ENCODE measurements around the gene DIO1.
A peak's percentile ranks its signal among the peaks of the same experiment; 100 is the strongest.
"Not testable (repeated sequence)": the region's sequence is repeated elsewhere in the genome, so short reads cannot be mapped to it uniquely, and the experiment has no call there.

Gene DIO1

DNA sequence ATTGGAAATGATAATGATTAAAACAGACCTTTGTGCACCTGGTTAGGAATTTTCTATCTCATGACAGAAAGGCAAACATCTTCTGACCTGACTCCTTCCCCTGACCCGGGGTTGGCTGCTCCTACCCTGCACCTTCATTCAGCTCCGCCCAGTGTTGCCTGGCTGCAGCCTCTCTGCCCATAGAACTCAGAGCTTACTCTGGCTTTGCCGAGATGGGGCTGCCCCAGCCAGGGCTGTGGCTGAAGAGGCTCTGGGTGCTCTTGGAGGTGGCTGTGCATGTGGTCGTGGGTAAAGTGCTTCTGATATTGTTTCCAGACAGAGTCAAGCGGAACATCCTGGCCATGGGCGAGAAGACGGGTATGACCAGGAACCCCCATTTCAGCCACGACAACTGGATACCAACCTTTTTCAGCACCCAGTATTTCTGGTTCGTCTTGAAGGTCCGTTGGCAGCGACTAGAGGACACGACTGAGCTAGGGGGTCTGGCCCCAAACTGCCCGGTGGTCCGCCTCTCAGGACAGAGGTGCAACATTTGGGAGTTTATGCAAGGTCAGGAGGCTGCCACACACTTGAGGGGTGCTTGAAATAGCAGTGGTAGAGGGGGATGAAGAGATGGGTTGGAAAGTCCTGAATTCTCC lies at the start of gene DIO1:
DIO1 (plus strand) TSS at position 189 of the 638 bp plus-strand sequence; CDS start at position 213, 24 bp downstream.
- no peak for DNase-seq

DNA sequence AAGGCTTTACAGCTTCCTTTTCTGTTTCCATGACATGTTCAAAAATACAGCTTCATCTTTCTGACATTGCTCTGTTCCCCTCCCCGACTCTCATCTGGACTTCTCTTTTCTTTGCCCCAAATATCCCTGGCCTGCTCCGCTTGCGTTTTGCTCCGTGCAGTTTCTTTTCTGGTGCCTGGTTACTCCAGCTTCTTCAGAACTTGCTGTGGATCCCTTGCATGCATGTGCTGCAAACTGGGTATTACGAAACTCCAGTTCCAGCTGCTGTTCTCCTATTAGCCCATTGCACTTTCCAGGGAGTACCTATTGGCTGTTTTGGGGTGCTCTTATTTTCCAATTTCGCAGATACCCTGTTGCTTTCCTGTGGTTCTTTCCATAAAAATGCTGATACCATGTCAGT lies 46.0 kb upstream of the DIO1 start:
- no peak for DNase-seq

DNA sequence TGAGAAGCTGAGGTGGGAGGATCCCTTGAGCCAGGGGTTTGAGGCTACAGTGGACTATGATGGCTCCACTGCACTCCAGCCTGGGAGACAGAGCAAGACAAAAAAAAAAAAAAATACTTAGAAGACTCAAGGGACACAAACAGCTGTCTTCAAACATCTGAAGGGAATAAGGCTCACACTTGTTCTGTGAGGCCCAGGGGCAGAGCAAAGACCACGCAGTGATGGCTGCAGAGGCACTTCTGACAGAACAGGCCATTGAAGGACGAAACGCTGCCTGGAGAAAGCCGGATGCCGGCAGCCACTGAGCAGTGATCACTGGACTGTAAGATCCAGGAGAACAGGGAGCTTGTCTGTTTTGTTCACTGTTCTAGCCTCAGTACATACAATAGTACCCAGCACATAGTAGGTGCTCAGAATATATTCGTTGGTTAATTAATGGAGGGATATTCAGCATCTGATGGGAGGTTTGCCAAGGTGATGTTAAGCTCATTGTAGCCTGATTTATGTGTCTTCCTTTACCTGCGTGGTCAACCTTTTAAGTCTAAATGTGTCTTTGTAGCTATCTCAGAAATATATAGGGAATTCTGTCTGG lies 43.8 kb upstream of the DIO1 start:
- DNase-seq: no peak

DNA sequence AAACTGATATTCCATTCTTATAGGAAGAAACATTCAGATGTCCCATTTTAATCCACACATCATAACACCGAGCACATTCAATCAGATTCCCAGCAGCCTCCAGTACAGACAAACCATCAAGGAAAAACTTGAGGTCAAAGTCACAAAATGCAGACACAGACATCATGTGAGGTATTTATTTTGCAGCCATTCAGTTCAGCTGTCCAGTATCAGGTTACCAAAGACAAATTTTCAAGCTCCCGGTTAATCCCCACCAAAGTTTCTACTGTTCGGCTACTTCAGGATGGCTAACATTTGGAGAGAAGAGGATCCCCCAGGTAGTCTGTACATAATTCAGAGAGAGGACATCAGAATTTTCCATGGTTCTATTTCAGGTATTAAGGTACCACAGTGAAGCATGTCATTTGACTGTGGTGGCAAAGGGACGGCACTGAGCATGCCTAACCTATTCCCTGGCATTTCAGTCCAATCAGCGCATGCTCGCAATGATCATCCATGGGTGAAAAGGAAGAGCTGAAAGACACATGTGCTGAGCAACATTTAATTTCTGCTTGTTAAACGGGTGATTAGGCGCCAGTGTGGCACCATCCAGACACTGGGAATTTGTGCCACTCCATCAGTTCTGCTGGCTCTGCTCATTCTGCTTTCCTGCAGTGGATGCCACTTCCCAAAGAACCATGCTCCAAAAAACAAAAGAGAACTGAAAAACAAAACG lies 42.3 kb upstream of the DIO1 start:
- DNase-seq: no peak

DNA sequence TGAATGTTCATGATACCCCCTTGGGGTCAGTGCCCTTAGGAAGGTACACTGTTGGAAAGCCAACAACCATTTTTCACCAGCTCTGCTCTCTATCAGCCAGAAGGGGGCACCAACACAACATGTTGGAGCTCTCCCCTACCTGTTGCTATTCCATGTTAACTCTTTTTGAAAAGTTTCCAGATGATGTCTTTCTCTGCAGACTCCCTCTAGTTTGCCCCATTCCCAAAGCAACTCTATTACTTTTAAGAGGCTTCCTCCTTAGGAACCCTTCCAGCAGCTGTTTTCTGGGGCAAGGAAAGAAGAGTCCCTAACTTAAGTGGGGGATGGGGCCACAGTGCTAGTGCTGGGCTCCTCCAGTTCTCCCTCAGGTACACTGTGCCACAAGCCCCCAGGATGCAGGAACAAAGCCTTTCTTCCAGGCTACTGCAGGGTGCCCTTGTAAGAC lies 33.0 kb upstream of the DIO1 start:
- DNase-seq: peak; percentile 58

DNA sequence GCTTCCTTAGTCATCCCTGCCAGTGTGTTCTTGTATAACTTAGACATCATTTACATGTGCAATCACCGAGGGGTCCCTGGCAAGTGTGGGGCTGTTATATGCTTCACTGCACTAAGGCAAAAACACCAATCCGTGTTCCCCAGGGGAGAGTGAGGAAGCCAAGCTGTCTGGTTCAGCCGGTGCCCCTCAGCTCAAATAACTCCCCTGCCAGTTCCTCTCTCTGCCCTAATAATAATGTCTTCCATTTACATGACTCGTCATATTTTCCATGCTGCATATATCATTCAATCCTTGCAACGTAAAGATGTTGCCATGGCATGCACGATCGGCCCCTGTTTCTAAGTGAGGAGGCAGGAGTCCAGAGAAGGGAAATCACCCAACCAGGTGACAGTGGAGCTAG lies 31.5 kb upstream of the DIO1 start:
- DNase-seq: no peak

DNA sequence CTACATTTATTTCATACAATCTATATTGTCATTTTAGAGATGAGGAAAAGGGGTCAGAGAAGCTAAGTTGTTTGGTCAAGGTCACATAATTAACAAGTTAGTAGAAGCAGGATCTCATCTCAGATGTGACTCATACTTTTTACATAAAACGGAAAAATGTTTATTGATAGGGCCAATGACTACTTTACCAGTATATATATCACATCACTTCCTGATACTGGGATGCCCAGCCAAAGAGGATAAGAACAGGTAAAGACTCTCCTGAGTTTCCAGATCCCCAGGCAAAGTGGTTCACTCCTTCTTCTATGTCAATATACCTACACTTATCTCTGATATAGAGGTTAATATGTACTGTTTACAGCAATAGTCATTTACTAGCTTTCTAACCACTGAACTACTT lies 25.4 kb upstream of the DIO1 start:
- DNase-seq: peak; percentile 13

DNA sequence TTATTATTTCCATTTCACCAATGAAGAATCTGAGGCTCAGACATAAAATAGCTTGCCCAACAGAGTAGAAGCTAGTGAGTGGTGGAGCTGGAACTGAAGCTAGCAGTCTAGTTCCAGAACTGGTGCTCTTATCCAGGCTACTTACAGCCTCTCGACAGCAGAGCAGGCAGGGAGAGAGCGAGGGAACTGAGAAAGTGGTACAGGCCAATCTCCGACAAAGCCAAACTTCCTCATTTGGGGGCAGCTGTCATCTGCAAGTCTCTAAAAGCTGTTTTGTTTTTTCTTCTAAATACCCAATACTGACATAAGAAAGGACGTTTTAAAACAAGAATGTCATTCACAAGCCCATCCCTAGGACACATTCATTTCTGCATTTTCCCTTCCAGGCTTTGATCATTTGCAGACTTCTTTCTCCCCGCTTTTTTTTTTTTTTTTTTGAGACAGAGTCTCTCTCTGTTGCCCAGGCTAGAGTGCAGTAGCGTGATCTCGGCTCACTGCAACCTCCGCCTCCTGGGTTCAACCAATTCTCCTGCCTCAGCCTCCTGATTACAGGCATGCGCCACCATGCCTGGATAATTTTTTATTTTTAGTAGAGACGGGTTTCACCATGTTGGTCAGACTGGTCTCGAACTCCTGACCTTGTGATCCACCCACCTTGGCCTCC lies 24.4 kb upstream of the DIO1 start:
- no peak for DNase-seq

DNA sequence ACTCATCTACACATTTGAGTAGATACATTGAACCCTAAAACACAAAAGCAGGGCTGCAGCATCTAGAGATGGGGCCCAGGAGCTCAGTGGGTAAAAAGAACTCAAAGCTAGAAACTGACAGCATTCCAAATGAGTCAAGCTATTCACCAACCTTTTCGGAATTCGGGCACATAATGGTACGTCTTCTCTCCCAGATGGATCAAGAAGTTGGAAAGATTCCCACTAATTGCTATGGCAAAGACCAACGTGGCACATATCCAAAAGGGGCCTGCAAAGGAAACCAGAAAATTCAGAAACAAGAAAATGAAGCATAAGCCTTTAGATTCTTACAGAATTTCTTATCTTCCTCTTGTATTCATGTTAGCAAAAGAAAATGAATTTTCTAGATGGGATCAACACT lies 22.8 kb upstream of the DIO1 start:
- DNase-seq: no peak

DNA sequence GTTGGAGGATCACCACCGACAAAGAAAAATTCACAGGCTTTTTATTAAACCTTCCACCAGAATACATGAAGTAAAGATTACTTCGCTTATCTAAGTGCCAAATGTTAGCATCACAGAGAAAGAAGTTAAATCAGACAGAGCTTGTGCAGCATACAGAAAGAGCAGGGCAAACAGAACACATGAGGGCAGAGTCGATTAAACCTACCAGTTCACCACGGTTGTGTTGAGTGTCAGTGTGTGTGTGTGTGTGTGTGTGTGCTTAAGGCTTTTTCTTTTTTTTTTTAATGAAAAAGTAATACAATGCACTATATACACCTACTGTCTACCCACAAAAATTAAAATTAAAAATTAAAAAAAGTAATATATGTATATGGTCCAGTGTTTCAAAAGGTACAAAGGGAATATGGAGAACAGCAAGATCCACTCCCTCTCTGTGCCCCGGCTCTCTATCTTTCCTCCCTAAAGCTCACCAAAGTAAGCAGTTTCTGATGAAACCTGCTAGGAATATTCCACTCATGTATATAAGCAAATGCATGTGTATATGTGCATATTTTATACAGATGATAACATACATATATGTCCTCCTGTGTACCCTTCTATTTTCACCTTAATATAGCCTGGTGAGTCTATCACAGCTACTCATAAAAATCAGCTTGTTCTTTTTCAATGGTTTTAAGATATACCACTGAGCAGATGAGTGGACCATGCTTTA lies 22.1 kb upstream of the DIO1 start:
- no peak for DNase-seq

DNA sequence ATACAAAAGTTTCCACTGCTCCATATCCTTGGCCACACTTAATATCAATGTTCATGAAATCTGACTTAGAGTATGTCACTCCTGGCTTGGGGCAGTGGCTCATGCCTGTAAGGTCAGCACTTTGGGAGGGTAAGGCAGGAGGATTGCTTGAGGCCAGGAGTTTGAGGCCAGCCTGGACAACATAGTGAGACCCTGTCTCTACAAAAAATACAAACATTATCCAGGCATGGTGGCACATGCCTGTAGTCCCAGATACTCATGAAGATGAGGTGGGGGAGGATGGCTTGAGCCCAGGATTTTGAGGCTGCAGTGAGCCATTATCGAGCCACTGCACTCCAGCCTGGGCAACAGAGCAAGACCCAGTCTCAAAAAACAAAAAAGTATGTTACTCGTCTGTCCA lies 18.8 kb upstream of the DIO1 start:
- DNase-seq: not testable (repeated sequence)

DNA sequence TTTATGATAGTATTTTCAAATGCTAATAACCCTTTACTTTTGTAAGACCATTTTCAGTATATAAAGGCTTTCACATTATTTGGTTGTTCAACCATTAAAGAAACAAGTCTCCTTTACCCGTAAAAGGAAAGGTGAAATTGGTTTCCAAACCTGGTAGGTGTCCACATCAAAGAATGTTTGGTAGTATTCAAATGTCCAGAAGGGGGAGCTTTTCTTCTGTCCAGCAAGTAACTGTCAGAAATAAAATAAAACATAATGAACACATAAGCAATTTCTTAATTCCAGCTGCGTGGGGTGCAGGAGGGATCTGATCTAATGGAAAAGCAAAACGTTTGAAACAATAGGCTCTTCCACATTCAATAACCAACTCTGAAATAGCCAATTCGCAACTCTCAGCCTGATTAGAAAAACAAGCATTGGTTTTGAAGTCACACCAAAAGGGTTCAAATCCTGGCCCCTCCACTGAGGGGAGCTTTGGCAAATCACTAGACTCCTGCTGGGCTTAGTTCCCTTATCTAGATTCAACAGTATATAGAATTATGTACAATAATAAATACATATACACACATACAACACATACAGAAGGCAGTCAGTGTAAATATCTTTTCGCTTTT lies 15.4 kb upstream of the DIO1 start:
- peak; percentile 44 for DNase-seq

DNA sequence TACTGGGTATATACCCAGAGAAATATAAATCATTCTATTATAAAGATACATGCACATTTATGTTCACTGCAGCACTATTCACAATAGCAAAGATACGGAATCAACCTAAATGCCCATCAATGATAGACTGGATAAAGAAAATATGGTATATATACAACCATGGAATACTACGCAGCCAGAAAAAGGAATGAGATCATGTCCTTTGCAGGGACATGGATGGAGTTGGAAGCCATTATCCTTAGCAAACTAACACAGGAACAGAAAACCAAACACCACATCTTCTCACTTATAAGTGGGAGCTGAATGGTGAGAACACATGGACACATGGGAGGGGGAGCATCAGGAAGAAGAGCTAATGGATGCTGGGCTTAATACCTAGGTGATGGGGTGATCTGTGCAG lies 12.1 kb upstream of the DIO1 start:
- not testable (repeated sequence) for DNase-seq

DNA sequence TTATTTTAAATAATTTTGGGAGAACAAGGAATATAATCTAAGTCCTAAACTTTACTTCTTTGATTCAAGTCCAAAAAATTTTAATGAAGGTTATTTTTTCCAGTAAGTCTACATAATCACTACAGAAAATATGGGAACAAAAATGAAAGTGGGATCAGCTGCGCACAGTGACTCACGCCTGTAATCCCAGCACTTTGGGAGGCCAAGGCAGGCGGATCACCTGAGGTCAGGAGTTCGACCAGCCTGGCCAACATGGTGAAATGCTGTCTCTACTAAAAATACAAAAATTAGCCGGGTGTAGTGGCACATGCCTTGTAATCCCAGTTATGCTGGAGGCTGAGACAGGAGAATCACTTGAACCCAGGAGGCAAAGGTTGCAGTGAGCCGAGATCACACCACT lies 10.4 kb upstream of the DIO1 start:
- not testable (repeated sequence) for DNase-seq

DNA sequence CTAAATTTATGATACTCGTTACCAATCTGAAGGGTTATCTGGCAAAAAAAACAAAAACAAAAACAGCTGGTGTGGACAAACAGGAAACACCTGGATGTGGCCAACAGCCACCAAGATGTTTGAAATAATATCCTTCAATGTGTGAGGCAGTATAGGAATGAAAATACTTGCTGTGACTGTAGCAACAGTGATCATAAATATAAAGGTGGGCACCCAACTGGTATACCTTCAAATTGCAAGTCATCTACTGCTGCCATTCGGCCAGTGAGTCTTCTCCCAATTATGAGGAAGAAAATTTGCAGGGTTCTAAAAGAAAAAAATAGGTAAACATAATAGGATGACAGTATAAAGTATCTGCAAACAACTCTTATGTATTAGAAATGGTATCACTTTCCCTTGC lies 5.3 kb upstream of the DIO1 start:
- no peak for DNase-seq

DNA sequence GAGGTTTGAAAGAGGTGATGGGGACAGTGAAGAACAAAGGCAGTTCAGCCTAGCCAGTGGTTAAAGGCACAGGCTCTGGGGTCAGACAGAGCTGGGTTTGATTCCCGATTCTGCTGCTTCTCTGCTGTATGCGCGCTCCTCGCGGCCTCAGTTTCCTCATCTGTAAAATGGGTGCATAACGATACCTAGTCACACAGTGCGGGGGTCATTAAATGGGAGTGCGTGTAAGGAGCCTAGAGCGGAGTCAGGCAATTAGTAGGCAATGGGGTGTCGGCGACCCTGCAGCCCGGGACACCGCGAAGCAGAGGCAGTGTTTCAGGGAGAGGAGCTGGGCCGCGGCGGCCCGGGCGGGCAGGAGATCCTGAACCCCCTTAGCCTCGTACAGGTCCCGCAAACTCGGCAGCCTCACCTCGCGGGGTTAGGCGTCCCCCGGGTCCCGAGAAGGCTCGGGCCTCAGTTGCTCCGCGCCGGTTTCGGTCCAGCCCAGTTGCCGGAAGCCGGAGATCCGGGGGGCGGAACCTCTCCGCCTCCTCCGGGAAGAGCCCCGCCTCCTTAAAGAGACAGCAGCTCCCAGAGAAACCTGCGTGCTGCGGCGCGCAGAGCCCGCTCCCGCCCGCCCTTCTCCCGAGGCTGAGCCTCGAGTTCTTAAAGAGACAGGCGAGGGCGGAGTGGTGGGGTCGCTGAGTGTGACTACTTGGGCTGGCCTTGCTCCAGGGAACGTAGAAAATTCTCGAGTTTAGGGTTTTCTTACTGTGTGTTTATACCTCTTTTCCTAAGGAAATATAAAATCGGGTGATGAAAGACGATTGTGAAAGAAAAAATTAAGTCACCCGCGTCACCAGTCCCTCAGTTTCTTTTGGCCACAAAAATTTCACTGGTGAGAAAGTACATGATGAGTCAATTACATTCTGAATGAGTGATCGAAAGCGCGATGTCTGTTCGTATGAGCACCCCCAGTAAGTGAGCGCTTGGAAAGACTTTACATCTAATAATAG lies 4.4 kb upstream of the DIO1 start, which contains the start of gene YIPF1:
YIPF1 (minus strand) TSS at position 494 of the 995 bp plus-strand sequence. CDS start 860 bp downstream, outside the sequence.
- DNase-seq: peak; percentile 92

DNA sequence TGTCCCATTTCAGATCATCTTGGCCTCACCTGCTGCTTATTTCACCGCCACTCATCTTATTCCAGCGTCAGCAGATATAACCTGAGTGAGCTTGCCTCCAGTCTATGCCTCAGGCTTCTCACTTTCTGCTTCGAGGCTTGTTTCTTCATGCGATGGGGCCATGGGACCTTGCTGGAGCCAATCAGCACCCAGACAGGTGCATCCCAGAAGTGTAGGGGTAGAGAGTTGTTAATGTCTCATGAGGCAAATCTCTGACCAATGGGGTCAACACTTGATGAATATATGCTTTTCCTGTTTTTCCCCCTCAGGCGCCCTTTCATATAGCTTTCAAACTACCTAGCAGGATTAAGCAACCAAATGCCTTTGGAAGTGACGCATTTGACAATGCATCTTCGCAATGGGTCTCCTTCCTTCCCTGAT lies 3.5 kb upstream of the DIO1 start:
- no peak for DNase-seq

DNA sequence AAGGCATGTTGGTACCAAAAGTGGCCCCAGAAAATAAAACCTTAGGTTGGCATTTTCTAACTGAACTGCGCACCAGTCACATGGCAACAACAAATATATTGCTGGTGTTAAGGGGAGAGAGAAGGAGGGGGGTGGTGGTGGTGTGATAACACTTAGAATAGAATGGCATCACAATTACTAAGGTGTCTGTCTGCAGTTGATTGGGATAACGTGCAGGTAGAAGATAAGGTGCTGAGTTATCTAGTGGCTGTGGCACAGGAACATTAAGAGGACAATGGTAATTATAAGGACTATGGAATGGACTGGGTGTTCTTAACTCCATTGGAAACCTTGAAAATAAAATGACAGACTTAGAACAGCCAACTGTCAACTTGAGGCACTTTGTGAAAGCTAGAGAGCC lies 3.0 kb upstream of the DIO1 start:
- DNase-seq: no peak

DNA sequence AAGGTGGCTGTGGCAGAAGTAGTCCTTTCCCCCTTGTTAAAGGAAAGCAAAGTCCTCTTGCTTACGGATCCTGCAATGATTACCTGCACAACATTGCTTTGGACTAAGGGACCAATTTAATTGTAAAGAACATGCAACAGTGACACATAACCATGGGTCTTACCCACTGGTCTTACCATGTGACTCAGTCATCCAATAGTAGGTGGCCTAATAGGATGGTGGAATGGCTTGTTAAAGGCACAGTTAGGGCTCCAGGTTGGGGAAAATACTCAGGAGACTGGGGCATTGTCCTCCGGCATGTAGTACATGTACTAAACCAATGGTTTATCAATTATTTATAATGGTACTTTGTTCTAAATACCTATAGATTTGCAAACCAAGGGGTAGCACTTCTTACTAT lies 2.3 kb upstream of the DIO1 start:
- no peak for DNase-seq

DNA sequence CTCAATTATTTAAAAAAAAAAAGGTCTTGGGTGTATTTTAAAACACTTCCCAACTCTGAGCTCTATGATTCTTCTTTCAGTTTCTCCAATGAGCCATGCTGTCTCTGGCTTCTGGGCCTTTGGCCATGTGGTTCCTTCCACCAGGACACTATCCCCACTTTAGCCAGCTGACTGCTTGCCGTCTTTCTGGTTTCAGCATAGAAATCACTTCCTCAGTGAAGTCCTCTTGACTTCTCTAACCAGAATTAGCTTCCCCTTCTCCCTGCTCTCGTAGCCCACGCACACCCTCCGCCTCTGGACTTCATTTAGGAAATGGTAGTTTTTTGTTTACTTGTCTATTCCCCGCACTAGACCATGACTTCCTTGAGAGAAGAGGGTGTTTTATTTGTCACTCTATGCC lies 1.1 kb upstream of the DIO1 start:
- DNase-seq: no peak

DNA sequence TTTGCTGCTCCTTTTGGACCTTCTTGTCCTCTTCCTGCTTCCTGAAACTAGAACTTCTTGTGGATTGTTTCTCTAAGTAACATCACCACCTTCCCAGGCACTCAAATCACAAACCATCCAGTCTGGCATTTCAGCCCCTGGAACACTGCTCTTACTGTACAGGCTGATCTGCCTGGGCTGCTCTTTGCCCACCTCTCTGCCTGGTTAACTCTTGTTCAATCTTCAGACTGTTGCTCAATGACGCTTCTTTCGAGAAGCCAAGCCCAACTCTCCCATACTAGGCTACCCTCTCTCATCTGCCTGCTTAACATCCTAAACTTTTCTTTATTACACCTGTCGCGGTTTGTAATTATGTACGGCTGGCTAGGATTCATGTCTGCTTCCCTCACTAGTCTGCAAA lies 657 bp downstream of the DIO1 start:
- DNase-seq: no peak
